Activated CD8-positive, alpha-beta memory T cell treated with anti-CD3 and anti-CD28 coated beads, Interleukin-2, amount 50 U/mL, for 1 hour (primary cell): ENCODE measurements around the gene LCE2A.
"Not testable (repeated sequence)": the region's sequence is repeated elsewhere in the genome, so short reads cannot be mapped to it uniquely, and the experiment has no call there.

Experiments used
- DNase-seq: peaks from one replicate; pipeline ENCODE4 v3.0.0-alpha.2; 2020; ENCODE audit errors: extremely low read depth

The LCE2A gene

DNA sequence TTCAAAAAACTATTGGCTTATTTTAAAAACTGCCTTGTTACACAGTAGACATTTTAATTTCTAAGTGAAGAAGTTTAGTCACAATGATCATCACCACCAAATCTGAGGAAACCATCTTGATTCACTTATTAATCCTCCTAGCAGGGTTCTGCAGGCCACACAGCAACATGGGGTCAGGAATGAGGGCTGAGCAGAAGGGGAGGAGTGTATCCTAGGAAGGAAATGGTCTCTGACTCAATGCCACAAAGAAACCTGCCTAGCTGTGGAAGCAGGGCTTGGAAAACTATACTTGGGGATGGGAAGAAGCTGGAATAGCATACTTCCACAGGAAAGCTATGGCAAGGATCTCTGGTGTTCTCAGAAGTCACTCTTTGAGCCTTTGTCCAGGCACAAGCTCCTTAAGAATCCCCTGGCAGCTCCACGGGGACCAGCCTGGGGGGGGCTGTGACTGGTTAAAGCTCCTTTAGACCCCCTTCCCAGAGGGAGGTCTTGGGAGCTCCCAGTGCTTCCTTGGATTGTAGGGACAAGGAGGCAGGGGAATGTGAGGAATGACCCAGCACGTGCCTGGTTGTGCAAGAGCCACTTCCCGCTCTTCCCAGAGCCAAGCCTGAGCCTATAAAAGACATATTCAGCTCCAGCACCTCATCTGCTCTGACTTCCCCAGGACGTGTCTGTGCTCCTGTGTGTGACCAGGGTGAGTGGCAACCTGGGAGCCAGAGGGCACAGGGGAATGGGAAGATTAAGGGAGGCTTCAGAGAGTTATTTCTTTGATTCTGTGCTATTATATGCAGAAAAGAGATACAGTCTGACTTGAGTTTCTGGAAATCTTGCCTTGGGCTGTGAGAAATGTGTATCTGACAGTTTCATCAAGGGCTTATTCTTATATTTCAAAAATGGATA is at the start of gene LCE2A:
Gene LCE2A (plus strand): TSS at position 645 of the 900 bp plus-strand sequence. CDS start 557 bp downstream, outside the sequence.
- DNase-seq = no peak

GRCh38 chr1:152654110-152654509 is 44.0 kb upstream of the LCE2A start:
- no peak for DNase-seq

GRCh38 chr1:152656459-152656858 is 41.7 kb upstream of the LCE2A start:
- DNase-seq = no peak

GRCh38 chr1:152657677-152658076 is 40.5 kb upstream of the LCE2A start:
- no peak for DNase-seq

GRCh38 chr1:152658649-152659048 is 39.5 kb upstream of the LCE2A start:
- DNase-seq = no peak

DNA sequence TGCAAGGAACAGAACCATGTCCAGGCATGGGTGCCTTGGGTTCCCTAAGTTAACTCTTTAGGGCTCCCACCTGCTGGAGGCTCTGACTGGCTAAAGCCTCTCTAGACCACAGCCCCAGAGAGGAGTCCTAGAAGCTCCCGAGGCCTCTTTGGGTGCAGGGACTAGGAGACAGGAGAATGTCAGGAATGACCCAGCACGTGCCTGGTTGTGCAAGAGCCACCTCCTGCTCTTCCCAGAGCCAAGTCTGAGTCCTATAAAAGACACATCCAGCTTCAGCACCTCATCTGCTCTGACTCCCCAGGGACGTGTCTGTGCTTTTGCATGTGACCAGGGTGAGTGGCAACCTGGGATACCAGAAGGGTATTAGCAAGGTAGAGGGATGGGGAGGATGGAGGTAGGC is 35.0 kb upstream of the LCE2A start, which contains the start of gene LCE2D:
Gene LCE2D (plus strand): TSS at position 283 of the 400 bp plus-strand sequence. CDS start 726 bp downstream, outside the sequence.
- no peak for DNase-seq

DNA sequence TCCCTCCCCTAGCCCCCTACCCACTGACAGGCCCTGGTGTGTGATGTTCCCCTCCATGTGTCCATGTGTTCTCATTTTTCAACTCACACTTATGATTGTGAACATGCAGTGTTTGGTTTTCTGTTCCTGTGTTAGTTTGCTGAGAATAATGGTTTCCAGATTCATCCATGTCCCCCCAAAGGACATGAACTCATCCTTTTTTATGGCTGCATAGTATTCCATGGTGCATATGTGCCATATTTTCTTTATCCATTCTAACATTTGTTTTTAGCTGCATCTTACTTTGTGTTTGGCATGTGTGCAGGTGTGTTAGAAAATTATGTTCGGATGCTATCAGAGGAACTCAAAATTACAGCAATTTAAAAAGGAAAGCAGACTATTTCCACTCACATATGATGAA is 32.0 kb upstream of the LCE2A start:
- not testable (repeated sequence) for DNase-seq

DNA sequence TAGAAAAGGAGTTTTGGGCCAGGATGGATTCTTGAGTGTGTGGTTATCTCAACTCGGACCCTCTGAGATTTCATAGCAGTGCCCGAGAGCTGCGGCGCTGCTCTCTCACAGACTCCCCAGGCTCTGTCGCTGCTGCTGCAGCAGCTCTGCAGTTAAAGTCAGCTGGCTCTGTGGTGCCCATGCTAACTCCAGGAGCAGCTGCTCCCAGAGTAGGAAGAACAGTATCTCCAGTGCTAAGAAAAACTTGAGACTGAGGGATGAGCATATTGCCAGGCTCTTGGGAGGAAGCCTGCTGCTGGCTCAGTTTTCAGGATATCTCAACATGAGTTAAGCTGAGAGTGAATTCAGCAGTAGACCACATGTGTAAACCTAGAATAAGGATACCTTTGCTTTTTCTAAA is 30.5 kb upstream of the LCE2A start:
- DNase-seq = no peak

- DNase-seq = no peak
These were observed 25.1 kb upstream of the LCE2A start for GRCh38 chr1:152673016-152673415.

DNA sequence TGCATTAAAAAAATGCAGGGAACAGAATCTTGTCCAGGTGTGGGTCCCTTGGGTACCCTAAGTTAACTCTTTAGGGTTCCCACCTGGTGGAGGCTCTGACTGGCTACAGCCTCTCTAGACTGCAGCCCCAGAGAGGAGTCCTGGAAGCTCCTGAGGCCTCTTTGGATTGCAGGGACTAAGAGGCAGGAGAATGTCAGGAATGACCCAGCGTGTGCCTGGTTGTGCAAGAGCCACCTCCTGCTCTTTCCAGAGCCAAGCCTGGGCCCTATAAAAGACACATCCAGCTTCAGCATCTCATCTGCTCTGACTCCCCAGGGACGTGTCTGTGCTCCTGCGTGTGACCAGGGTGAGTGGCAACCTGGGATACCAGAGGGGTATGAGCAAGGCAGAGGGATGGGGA is 23.2 kb upstream of the LCE2A start, which contains the start of gene LCE2C:
Gene LCE2C (plus strand): TSS at position 297 of the 400 bp plus-strand sequence. CDS start 737 bp downstream, outside the sequence.
- DNase-seq = not testable (repeated sequence)

- DNase-seq = no peak
These were observed 18.7 kb upstream of the LCE2A start for GRCh38 chr1:152679459-152679858.

DNA sequence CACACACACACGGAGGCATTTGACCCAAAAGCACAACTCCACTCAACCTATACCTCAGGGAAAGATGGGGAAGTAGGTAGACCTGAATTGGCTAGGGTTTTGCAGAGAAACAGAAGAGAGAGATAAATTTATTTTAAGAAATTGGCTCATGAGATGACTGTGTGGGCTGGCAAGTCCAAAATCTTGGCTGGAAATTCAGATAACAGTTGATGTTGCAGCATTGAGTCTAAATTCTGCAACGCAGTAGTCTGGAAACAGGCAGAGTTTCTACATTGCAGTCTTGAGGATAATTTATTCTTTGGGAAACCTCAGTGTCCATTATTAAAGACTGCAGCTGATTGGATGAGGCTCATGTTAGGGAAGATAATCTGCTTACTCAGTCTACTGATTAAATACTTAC is 16.5 kb upstream of the LCE2A start:
- no peak for DNase-seq

- DNase-seq = no peak
These were observed 14.3 kb upstream of the LCE2A start for GRCh38 chr1:152683846-152684245.

DNA sequence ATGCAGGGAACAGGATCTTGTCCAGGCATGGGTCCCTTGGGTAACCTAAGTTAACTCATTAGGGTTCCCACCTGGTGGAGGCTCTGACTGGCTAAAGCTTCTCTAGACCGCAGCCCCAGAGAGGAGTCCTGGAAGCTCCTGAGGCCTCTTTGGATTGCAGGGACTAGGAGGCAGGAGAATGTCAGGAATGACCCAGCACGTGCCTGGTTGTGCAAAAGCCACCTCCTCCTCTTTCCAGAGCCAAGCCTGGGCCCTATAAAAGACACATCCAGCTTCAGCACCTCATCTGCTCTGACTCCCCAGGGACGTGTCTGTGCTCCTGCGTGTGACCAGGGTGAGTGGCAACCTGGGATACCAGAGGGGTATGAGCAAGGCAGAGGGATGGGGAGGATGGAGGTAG is 12.3 kb upstream of the LCE2A start, which contains the start of gene LCE2B:
Gene LCE2B (plus strand): TSS at position 301 of the 400 bp plus-strand sequence. CDS start 721 bp downstream, outside the sequence.
- DNase-seq = not testable (repeated sequence)

DNA sequence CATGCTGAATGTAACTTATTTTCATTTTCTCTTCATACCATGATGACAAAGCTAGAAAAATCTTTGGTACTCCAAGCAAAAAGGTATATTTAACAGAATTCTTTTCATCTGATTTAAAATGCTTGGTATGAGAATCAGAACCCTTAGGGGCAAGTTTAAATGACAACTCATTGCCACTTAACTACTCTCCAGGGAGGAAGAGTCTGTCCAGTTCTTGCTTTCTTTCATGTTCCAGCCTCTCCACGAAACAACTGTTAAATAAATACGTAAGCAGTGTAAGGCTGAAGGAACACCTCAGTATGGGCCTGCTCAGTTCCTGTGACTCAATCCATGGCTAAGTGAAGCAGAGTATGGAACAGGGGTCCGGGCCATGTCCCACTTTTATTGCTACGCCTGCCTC is 1.6 kb downstream of the LCE2A start:
- DNase-seq = no peak

DNA sequence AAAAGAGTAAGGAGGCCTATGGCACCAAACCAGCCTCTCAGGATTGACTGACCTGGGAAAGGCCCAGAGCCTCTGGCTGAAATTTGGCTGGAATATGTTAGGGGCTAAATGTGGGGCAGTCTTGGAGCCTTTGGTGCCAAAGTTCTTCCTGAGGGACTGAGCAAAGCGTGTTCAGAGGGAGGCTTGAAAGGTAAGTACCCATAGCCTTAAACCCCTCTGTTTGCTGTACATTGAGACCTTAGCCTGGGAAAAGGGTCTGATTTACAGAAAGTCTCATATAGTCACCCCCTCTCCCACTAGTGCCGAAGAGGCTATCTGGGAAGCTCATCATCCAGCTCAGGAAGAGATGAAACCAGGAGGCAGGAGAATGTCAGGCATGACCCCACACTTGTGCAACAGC is 9.7 kb downstream of the LCE2A start, which contains the start of gene LCE4A:
Gene LCE4A (plus strand): TSS at position 301 of the 400 bp plus-strand sequence. CDS start 916 bp downstream, outside the sequence.
- no peak for DNase-seq

GRCh38 chr1:152718238-152718637 is 20.1 kb downstream of the LCE2A start:
- DNase-seq = no peak

- DNase-seq = no peak
These were observed 27.1 kb downstream of the LCE2A start for GRCh38 chr1:152725261-152725660.

DNA sequence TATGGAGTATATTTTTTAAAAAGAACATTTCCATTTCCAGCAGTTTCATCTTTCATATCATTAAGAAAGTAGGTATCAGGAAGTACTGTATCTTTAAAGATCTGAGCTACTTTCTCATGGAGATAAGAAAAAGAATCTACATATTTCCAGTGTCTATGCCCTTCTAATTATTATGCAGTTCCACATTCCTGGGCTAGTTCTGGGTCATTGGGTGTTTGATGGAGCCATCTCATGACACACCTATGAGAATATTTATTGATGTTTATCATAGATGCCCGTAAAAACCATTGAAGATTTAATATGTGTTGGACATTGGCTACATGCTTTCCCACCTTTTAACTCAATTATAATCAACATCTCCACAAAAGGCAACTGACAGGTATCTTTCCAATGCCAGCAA is 30.8 kb downstream of the LCE2A start:
- DNase-seq = no peak

GRCh38 chr1:152735648-152736047 is 37.5 kb downstream of the LCE2A start:
- no peak for DNase-seq

DNA sequence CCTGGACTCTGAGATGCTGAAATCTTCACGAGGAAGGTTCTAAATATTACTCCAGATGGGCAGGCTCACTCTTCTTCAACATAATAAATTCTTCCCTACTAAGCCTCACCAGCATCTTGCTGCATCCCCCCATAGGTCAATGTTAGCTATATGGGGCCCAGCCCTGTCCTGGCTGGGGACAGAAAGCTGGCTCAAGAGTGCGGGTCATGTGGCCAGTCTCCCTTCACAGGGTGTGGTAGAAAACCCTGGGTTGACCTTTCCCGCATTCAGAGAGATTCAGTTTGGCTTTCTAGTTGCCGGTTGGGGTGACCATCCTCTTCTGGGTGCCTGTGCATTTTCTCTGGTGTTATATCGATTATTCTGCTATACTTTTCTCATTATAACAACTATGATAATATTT is 39.9 kb downstream of the LCE2A start:
- no peak for DNase-seq

DNA sequence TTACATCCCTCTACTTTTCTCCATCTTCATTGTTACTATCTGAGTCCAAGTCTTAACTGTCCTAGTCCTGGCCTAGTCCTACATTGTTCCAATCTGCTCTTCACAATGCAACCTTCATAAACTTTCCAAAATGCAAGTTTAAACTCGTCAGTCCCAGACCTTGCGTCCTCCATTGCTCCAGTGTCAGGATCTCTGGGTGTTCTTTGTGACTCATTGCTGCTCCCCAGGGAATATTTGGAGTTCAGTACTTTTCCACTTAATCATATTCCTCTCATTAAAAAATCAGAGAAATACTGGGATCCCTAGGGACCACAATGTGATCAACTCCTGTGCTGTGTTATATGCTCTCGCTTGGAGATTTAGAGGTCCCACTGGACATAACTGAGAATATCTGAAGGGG is 41.7 kb downstream of the LCE2A start:
- no peak for DNase-seq

- DNase-seq = no peak
These were observed 43.5 kb downstream of the LCE2A start for GRCh38 chr1:152741656-152742055.
